Loucy (cell line): ENCODE results near the gene PLPP4.

Experiments used
- H2AFZ ChIP-seq: fragments of 200-600 bp; sonication (generic); 2 replicates; pipeline ENCODE4 v1.6.0; 2016; ENCODE audit warnings: antibody characterized with exemption, mild to moderate bottlenecking, low read length, moderate library complexity
- H3F3A ChIP-seq: fragments of 200-600 bp; 2 replicates; pipeline ENCODE4 v1.6.0; 2016; ENCODE audit warnings: antibody characterized with exemption, low read depth, mild to moderate bottlenecking
- H3K27me3 ChIP-seq: fragments of 200-600 bp; sonication (generic); 2 replicates; pipeline ENCODE4 v1.6.1; 2014; ENCODE audit warnings: low read length, mild to moderate bottlenecking; ENCODE audit not compliant: insufficient read depth, poor library complexity, severe bottlenecking
- H3K36me3 ChIP-seq: fragments of 200-600 bp; sonication (generic); 2 replicates; pipeline ENCODE4 v1.6.1; 2016; ENCODE audit warnings: low read length; ENCODE audit not compliant: insufficient read depth
- H3K4me1 ChIP-seq: fragments of 200-600 bp; sonication (generic); 2 replicates; pipeline ENCODE4 v1.5.1; 2014; ENCODE audit warnings: low read length, mild to moderate bottlenecking; ENCODE audit not compliant: insufficient read depth, poor library complexity, severe bottlenecking
- H3K4me2 ChIP-seq: fragments of 200-600 bp; sonication (generic); 2 replicates; pipeline ENCODE4 v1.6.0; 2014; ENCODE audit warnings: antibody characterized with exemption, low read length, low read depth, mild to moderate bottlenecking; ENCODE audit not compliant: poor library complexity, severe bottlenecking
- H3K4me3 ChIP-seq: fragments of 200-600 bp; sonication (generic); 2 replicates; pipeline ENCODE4 v1.5.1; 2014; ENCODE audit warnings: low read length, mild to moderate bottlenecking, mixed read lengths; ENCODE audit not compliant: poor library complexity, severe bottlenecking
- H3K79me2 ChIP-seq: fragments of 200-600 bp; sonication (generic); 2 replicates; pipeline ENCODE4 v1.6.1; 2014; ENCODE audit warnings: low read length; ENCODE audit not compliant: insufficient read depth
- H3K9ac ChIP-seq: fragments of 200-600 bp; sonication (generic); 2 replicates; pipeline ENCODE4 v1.6.0; 2014; ENCODE audit warnings: mild to moderate bottlenecking, low read depth, low read length, moderate library complexity; ENCODE audit not compliant: poor library complexity, severe bottlenecking
- H3K9me2 ChIP-seq: fragments of 200-600 bp; sonication (generic); replicated peaks from 2 replicates; pipeline ENCODE4 v1.6.1; 2016; ENCODE audit warnings: low read depth, low read length, mixed read lengths
- H3K9me3 ChIP-seq: fragments of 200-600 bp; sonication (generic); 2 replicates; pipeline ENCODE4 v1.6.1; 2014; ENCODE audit warnings: mild to moderate bottlenecking, antibody characterized with exemption, low read length, low read depth; ENCODE audit not compliant: insufficient read depth
- H4K20me1 ChIP-seq: fragments of 200-600 bp; sonication (generic); 2 replicates; pipeline ENCODE4 v1.6.0; 2014; ENCODE audit warnings: antibody characterized with exemption, low read length, mild to moderate bottlenecking; ENCODE audit not compliant: insufficient read depth, poor library complexity, severe bottlenecking
- CTCF ChIP-seq: fragments of 200-600 bp; sonication (generic); conservative IDR thresholded peaks from 2 replicates; pipeline ENCODE4 v1.5.1; 2014; ENCODE audit warnings: mild to moderate bottlenecking, antibody characterized with exemption, low read length
- EZH2phosphoT487 ChIP-seq: fragments of 200-600 bp; IDR thresholded peaks from 2 replicates; pipeline ENCODE4 v1.6.1; 2018; ENCODE audit warnings: antibody characterized with exemption, mild to moderate bottlenecking, moderate library complexity, borderline replicate concordance

Gene PLPP4

GRCh38 chr10:120456626-120457430, at the start of gene PLPP4:
TSS of gene PLPP4 (plus strand) at chr10:120457227. CDS start at chr10:120457306, 79 bp downstream.
- H3K9ac ChIP-seq: peak within 1 kb of the TSS; percentile 65
- peak within 1 kb of the TSS; percentile 76 for H3K4me3 ChIP-seq
- no peaks in the 10 kb centered on the region for H4K20me1 ChIP-seq
- H3K9me3 ChIP-seq: no peaks in the 10 kb centered on the region
- H2AFZ ChIP-seq: peak within 1 kb of the TSS; percentile 94
- H3K36me3 ChIP-seq: no peaks in the 10 kb centered on the region
- no peaks in the 10 kb centered on the region for H3K9me2 ChIP-seq
- H3K4me1 ChIP-seq: peaks cover 18% of the 10 kb centered on the region
- no peaks in the 10 kb centered on the region for H3F3A ChIP-seq
- H3K79me2 ChIP-seq: no peaks in the 10 kb centered on the region
- TF ChIP-seq EZH2phosphoT487 (no peak), CTCF (no peak)
- H3K27me3 ChIP-seq: no peaks in the 10 kb centered on the region
- H3K4me2 ChIP-seq: peak within 1 kb of the TSS; percentile 91

GRCh38 chr10:120409816-120410215, 47.2 kb upstream of the PLPP4 start:
- Histone ChIP-seq H3K9ac (no peak overlapping the region), H3F3A (no peaks in the 10 kb centered on the region), H2AFZ (no peak overlapping the region), H3K27me3 (no peaks in the 10 kb centered on the region), H3K36me3 (no peaks in the 10 kb centered on the region), H3K9me2 (no peaks in the 10 kb centered on the region), H3K4me2 (no peak overlapping the region), H3K79me2 (no peaks in the 10 kb centered on the region), H3K4me1 (no peaks in the 10 kb centered on the region), H3K9me3 (no peaks in the 10 kb centered on the region), H4K20me1 (no peaks in the 10 kb centered on the region), H3K4me3 (no peak overlapping the region)
- no peak for TF ChIP-seq CTCF
- no peak for TF ChIP-seq EZH2phosphoT487

- Histone ChIP-seq H3K79me2 (no peaks in the 10 kb centered on the region), H4K20me1 (no peaks in the 10 kb centered on the region), H3K36me3 (no peaks in the 10 kb centered on the region), H3F3A (no peaks in the 10 kb centered on the region), H3K4me1 (peaks cover 4% of the 10 kb centered on the region), H3K4me3 (no peak overlapping the region), H3K9me3 (no peaks in the 10 kb centered on the region), H3K4me2 (no peak overlapping the region), H2AFZ (no peak overlapping the region), H3K9ac (no peak overlapping the region), H3K9me2 (no peaks in the 10 kb centered on the region), H3K27me3 (no peaks in the 10 kb centered on the region)
- no peak for TF ChIP-seq CTCF
- TF ChIP-seq EZH2phosphoT487: no peak
Measured at GRCh38 chr10:120414946-120415345, 42.1 kb upstream of the PLPP4 start.
